Right lobe of liver (tissue), 6 donors: Measurements from ENCODE around the gene POC1A. TPM values are rescaled to one million over a fixed set of nuclear protein-coding genes. Genes with fewer than 3 reads are reported as not detected.

ENCODE experiments used
- ATAC-seq, 4 donors: fragments of 200-7000 bp; cut with Tn5 transposase; one replicate each; pipeline ENCODE4 v1.9.1; 2020; ENCODE audit warnings: mild to moderate bottlenecking in 4 of 4, moderate library complexity in 4 of 4
- DNase-seq, 3 donors: peaks; one replicate each; pipeline ENCODE4 v3.0.0-alpha.2; 2020
- H3K27ac ChIP-seq, 3 donors: fragments of 200-600 bp; one replicate each; pipeline ENCODE4 v1.8.0; 2022
- H3K27me3 ChIP-seq, 2 donors: fragments of 200-600 bp; one replicate each; pipeline ENCODE4 v1.8.0; 2022
- H3K36me3 ChIP-seq, 4 donors: fragments of 200-600 bp; sonication (generic) in 1 of 4; one replicate each; pipeline versions ENCODE4 v1.5.1 to v1.8.0; 2017 to 2022; ENCODE audit warnings: control low read depth in 1 of 4
- H3K4me1 ChIP-seq, 4 donors: fragments of 200-600 bp; sonication (generic) in 1 of 4; one replicate each; pipeline versions ENCODE4 v1.5.1 to v1.8.0; 2017 to 2022; ENCODE audit warnings: control low read depth in 1 of 4
- H3K4me3 ChIP-seq, 3 donors: fragments of 200-600 bp; one replicate each; pipeline ENCODE4 v1.8.0; 2022
- H3K9me3 ChIP-seq, 4 donors: fragments of 200-600 bp; sonication (generic) in 1 of 4; one replicate each; pipeline versions ENCODE4 v1.5.1 to v1.8.0; 2017 to 2022; ENCODE audit warnings: control low read depth in 1 of 4
- CTCF ChIP-seq, 4 donors: fragments of 200-600 bp in 3 of 4; fragments of 450-650 bp in 1 of 4; IDR thresholded peaks; one replicate each; pipeline versions ENCODE4 v1.5.1 to v1.8.0; 2016 to 2022; ENCODE audit warnings: antibody characterized with exemption in 4 of 4, mild to moderate bottlenecking in 2 of 4
- POLR2A ChIP-seq: fragments of 450-650 bp; IDR thresholded peaks from one replicate; pipeline ENCODE4 v1.6.1; 2017; ENCODE audit warnings: antibody characterized with exemption, mild to moderate bottlenecking
- WGBS: methylation state at CpG from one replicate; pipeline ENCODE4 v1.1.6; 2018; ENCODE audit warnings: low coverage, low lambda C conversion rate; ENCODE audit not compliant: insufficient coverage; ENCODE audit errors: missing lambda C conversion rate; 5-methylcytosine and 5-hydroxymethylcytosine counted together
- intact Hi-C, 2 donors: fragments of 100-400 bp; cut with DNase I; formaldehyde crosslinking; loops; one replicate each; pipeline versions ENCODE4 v1.11.2 to v1.14.1; 2022
- total RNA-seq, 6 experiments: library from RNA; depleted of rRNA in 2 of 6; stranded (reverse); fragments of >200 nt in 2 of 6; fragmentation: NEBNext Ultra II Directional in 3 of 6; extraction: Animal tissue kit (Norgen Biotek cat#: 25700) in 3 of 6; gene quantifications; one replicate each; pipeline versions ENCODE4 v1.1.0 to v1.2.4, GENCODE V29; 2016 to 2023
- donor health status: DM: no; HTN: yes; CAD: no.
- donor health status: DM: no; HTN: no; CAD: no.
- donor health status: DM: no; HTN: no; CAD: no.
- donor health status: DM: no; HTN: yes; CAD: no.
- donor health status: DM: no; HTN: yes; CAD: no.

Gene POC1A
- total RNA-seq, 6 experiments from 2014 or later = 2.0 to 4.3 (median 3.2) TPM

DNA sequence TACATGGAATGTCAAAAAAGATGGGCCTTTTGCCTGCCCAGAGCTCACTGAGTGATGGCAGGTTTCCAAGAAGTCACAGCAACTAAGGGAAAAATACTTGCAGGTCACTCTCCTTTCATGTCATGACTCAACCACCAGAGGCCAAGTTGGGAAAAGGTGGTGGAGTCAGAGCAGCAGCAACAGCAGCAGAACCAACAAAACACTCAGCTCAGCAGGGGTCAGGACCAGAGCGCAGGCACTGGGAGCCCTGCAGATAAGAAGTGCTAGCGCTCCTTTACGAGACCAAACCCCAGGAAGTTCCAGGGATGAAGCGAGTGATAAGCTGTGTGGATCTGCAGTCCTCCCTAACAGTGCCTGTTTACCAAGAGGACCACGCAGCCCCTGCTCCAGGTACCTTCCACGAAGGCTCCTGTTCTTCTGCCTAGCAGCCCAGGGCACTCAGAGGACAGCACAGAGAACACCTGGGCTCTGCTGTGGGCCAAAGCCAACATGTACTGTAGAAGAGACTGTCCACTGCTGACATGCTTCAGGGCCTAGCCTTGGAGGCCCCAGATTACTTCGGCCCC lies 26.0 kb downstream of the POC1A start:
- Histone ChIP-seq H3K27me3 (no peaks in the 10 kb centered on the region), H3K9me3 (no peaks in the 10 kb centered on the region), H3K4me3 (no peak overlapping the region), H3K4me1 (no peaks in the 10 kb centered on the region), H3K27ac (no peak overlapping the region), H3K36me3 (no peaks in the 10 kb centered on the region)
- ATAC-seq (peak; percentile 32 to 76 (median 53)), DNase-seq (peak in 1 of 3 donors; percentile 34)
- 70% methylated on average over 2 of the region's 7 CpGs for WGBS
- intact Hi-C loops = no loop called here
- TF ChIP-seq POLR2A (no peak), CTCF (IDR thresholded peaks at IDR 0.05) (no peak)

DNA sequence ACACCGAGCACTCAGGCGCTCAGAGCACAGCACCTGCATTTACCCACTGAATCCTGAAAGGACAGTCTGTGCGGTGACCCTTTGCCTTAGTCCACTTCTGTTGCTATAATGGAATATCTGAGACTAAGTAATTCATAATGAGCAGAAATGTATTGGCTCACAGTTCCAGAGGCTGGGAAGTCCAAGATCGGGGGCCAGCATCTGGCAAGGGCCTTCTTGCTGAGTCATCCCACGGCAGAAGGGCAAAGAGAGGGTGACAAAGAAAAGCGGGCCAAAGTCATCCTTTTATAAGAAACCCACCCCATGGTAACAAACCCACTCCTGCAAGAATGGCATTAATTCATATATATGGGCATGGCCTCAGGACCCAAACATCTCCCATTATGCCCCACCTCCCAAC lies 27.7 kb downstream of the POC1A start:
- H3K27ac ChIP-seq = no peak overlapping the region
- no peaks in the 10 kb centered on the region for H3K4me1 ChIP-seq
- no peaks in the 10 kb centered on the region for H3K27me3 ChIP-seq
- no peaks in the 10 kb centered on the region for H3K9me3 ChIP-seq
- 98% methylated on average over 3 of the region's 6 CpGs for WGBS
- no peak for DNase-seq
- ATAC-seq = no peak
- intact Hi-C loops = no loop called here
- no peak overlapping the region for H3K4me3 ChIP-seq
- TF ChIP-seq CTCF (IDR thresholded peaks at IDR 0.05) (no peak), POLR2A (no peak)
- no peaks in the 10 kb centered on the region for H3K36me3 ChIP-seq

DNA sequence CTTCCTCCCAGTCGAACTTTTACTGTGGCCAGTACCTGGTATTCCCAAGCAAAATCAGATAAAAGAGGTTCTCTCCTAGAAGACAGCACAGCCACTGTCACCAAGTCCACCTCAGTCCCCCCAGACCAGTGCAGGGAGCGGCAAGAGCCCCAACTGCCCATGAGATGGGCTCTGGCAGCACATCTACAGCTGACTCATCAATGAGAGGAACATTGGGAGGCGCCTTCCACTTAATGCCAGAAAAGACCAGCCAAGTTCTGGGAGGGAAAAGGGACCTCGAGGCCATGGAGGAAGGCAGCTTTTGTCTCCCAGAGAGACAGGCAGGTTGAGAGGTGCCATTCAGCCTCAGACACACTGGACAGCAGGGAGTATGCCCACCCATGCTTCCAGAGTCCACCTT lies 28.2 kb downstream of the POC1A start:
- intact Hi-C loops = no loop called here
- Histone ChIP-seq H3K36me3 (no peaks in the 10 kb centered on the region), H3K27ac (no peak overlapping the region), H3K27me3 (no peaks in the 10 kb centered on the region), H3K4me1 (no peaks in the 10 kb centered on the region), H3K9me3 (no peaks in the 10 kb centered on the region), H3K4me3 (no peak overlapping the region)
- TF ChIP-seq CTCF (IDR thresholded peaks at IDR 0.05) = no peak
- no peak for TF ChIP-seq POLR2A
- no peak for ATAC-seq
- peak in 1 of 3 donors; percentile 18 for DNase-seq
- 100% methylated on average over 1 of the region's 4 CpGs for WGBS

- no peaks in the 10 kb centered on the region for H3K9me3 ChIP-seq
- no peak overlapping the region for H3K27ac ChIP-seq
- intact Hi-C loops = loop anchor here in 1 of 2 donors (5.0 kb wide), 2 partner anchors 72 to 122 kb away; no protein-coding TSS in a partner anchor
- DNase-seq (peak in 1 of 3 donors; percentile 22), ATAC-seq (no peak)
- TF ChIP-seq POLR2A (no peak), CTCF (IDR thresholded peaks at IDR 0.05) (no peak)
- no peak overlapping the region for H3K4me3 ChIP-seq
- 85% methylated on average over 7 of the region's 8 CpGs for WGBS
- no peaks in the 10 kb centered on the region for H3K27me3 ChIP-seq
- H3K4me1 ChIP-seq = no peaks in the 10 kb centered on the region
- H3K36me3 ChIP-seq = no peaks in the 10 kb centered on the region
Observed at GRCh38 chr3:52124766-52125165, 29.5 kb downstream of the POC1A start.
